Calu3 (cell line): ENCODE results near the gene TTC9B. TPM values are rescaled to one million over a fixed set of nuclear protein-coding genes. Genes with fewer than 3 reads are reported as not detected.

ENCODE experiments used
- total RNA-seq: library from RNA; stranded (reverse); gene quantifications from 2 replicates; pipeline ENCODE4 v1.2.3, GENCODE V29; 2022

Gene TTC9B
- total RNA-seq, 1 experiment from 2014 or later = not detected

Other genes with a start within 250 kb of the TTC9B start
- gene PSMC4, start 247.2 kb downstream of the TTC9B start, total RNA-seq = 300 and 316 TPM in 2 replicates
- gene ZNF546, start 221.3 kb downstream of the TTC9B start, total RNA-seq = 4.7 and 5.7 TPM in 2 replicates
- gene ZNF780B, start 162.2 kb downstream of the TTC9B start, total RNA-seq = 30.2 and 37.8 TPM in 2 replicates
- 32.6 and 34.2 TPM in 2 replicates for gene ZNF780A, start 127.4 kb downstream of the TTC9B start, total RNA-seq
- 26.1 and 30.5 TPM in 2 replicates for gene MAP3K10, start 27.0 kb downstream of the TTC9B start, total RNA-seq
- 0.83 and 0.94 TPM in 2 replicates for gene CCNP, start 8.3 kb upstream of the TTC9B start, total RNA-seq
- gene AKT2, start 67.0 kb upstream of the TTC9B start, total RNA-seq = 179 and 182 TPM in 2 replicates
- 19.3 and 22.7 TPM in 2 replicates for gene C19orf47, start 130.0 kb upstream of the TTC9B start, total RNA-seq
- 184 and 192 TPM in 2 replicates for gene PLD3, start 130.3 kb upstream of the TTC9B start, total RNA-seq
- gene HIPK4, start 171.8 kb upstream of the TTC9B start, total RNA-seq = 0.14 TPM in 1 of 2 replicates, not detected in the other
- 1.6 and 1.8 TPM in 2 replicates for gene PRX, start 195.0 kb upstream of the TTC9B start, total RNA-seq
- gene SERTAD1, start 207.6 kb upstream of the TTC9B start, total RNA-seq = 12.3 and 15.4 TPM in 2 replicates
- 51.9 and 56.7 TPM in 2 replicates for gene SERTAD3, start 226.0 kb upstream of the TTC9B start, total RNA-seq
- 107 and 118 TPM in 2 replicates for gene BLVRB, start 247.4 kb upstream of the TTC9B start, total RNA-seq
- 0.80 and 1.3 TPM in 2 replicates for gene SPTBN4, start 248.6 kb upstream of the TTC9B start, total RNA-seq